OCI-LY7 (cell line): ENCODE measurements around the gene MMP11. TPM values are rescaled to one million over a fixed set of nuclear protein-coding genes. Genes with fewer than 3 reads are reported as not detected.

Experiments
- BruUV-seq: library from RNA; stranded (reverse); fragments of 400-500 nt; replicated peaks from 2 replicates; lab custom pipeline; 2021; lab: Mats Ljungman, UMichigan
- CTCF ChIA-PET: fragments of 300-600 bp; sonication (Branson Sonifier 250); formaldehyde crosslinking; loops from one replicate; lab custom pipeline; 2022; ENCODE audit warnings: antibody characterized with exemption; ENCODE audit not compliant: unreplicated experiment; lab: Charles Lee
- POLR2A ChIA-PET: fragments of 300-600 bp; sonication (Branson Sonifier 250); formaldehyde crosslinking; loops from one replicate; lab custom pipeline; 2022; ENCODE audit warnings: antibody characterized with exemption; lab: Charles Lee
- DNase-seq: peaks from one replicate; pipeline ENCODE4 v3.0.0-alpha.2; 2015; ENCODE audit warnings: low spot score
- H2AFZ ChIP-seq: fragments of 200-600 bp; sonication (generic), shearing (Covaris generic); 2 replicates; pipeline ENCODE4 v1.6.1; 2014; ENCODE audit warnings: mild to moderate bottlenecking, antibody characterized with exemption, low read length, moderate library complexity
- H3K27ac ChIP-seq: fragments of 200-600 bp; sonication (generic); 2 replicates; pipeline ENCODE4 v1.5.1; 2014; ENCODE audit warnings: mixed run types, low read depth, mild to moderate bottlenecking, moderate library complexity, low read length, inconsistent platforms; ENCODE audit not compliant: poor library complexity, severe bottlenecking
- H3K36me3 ChIP-seq: fragments of 200-600 bp; sonication (generic); 2 replicates; pipeline ENCODE4 v1.6.1; 2014; ENCODE audit warnings: mild to moderate bottlenecking, antibody characterized with exemption, low read length, moderate library complexity, mixed read lengths; ENCODE audit not compliant: insufficient read depth
- H3K4me1 ChIP-seq: fragments of 200-600 bp; sonication (generic); 2 replicates; pipeline ENCODE4 v1.5.1; 2014; ENCODE audit warnings: mild to moderate bottlenecking, low read length; ENCODE audit not compliant: insufficient read depth, poor library complexity, severe bottlenecking
- H3K4me2 ChIP-seq: fragments of 200-600 bp; sonication (generic); 2 replicates; pipeline ENCODE4 v1.6.1; 2014; ENCODE audit warnings: mild to moderate bottlenecking, low read length
- H3K4me3 ChIP-seq: fragments of 200-600 bp; sonication (generic); 2 replicates; pipeline ENCODE4 v1.5.1; 2014; ENCODE audit warnings: mild to moderate bottlenecking, low read depth, low read length; ENCODE audit not compliant: poor library complexity, severe bottlenecking
- H3K79me2 ChIP-seq: fragments of 200-600 bp; sonication (generic); 2 replicates; pipeline ENCODE4 v1.6.1; 2016; ENCODE audit warnings: low read depth, mild to moderate bottlenecking, low read length, moderate library complexity, mixed read lengths; ENCODE audit not compliant: insufficient read depth
- H3K9me2 ChIP-seq: fragments of 200-600 bp; sonication (generic); 2 replicates; pipeline ENCODE4 v1.6.1; 2016; ENCODE audit warnings: mild to moderate bottlenecking, low read length, mixed read lengths; ENCODE audit not compliant: insufficient read depth
- H3K9me3 ChIP-seq: fragments of 200-600 bp; sonication (generic); 2 replicates; pipeline ENCODE4 v1.6.1; 2014; ENCODE audit warnings: mild to moderate bottlenecking, mixed run types, low read length, mixed read lengths
- H4K20me1 ChIP-seq: fragments of 200-600 bp; sonication (generic); 2 replicates; pipeline ENCODE4 v1.6.1; 2014; ENCODE audit warnings: mild to moderate bottlenecking, antibody characterized with exemption, low read length, moderate library complexity, mixed read lengths; ENCODE audit not compliant: insufficient read depth
- EZH2phosphoT487 ChIP-seq: fragments of 200-600 bp; sonication (generic); IDR thresholded peaks from 2 replicates; pipeline ENCODE4 v1.6.1; 2018; ENCODE audit warnings: low read depth, borderline replicate concordance, mild to moderate bottlenecking, mixed run types, antibody characterized with exemption, low read length, moderate library complexity, mixed read lengths
- intact Hi-C: fragments of 100-400 bp; cut with micrococcal nuclease; formaldehyde crosslinking; loops from one replicate; pipeline ENCODE4 v1.10.0; 2022; ENCODE audit not compliant: unreplicated experiment
- total RNA-seq, 2 experiments: library from RNA; depleted of rRNA in 1 of 2; stranded (reverse); fragments of >200 nt in 1 of 2; shearing (Covaris generic) in 1 of 2; gene quantifications; 2 replicates each; pipeline ENCODE4 v1.2.3, GENCODE V29; 2014 to 2022
- TF ChIP-seq, protein P1 (sequence below): fragments of 200-600 bp; sonication (generic); conservative IDR thresholded peaks from 2 replicates; pipeline ENCODE4 v1.5.1; 2014; ENCODE audit warnings: mild to moderate bottlenecking, antibody characterized with exemption, low read length, moderate library complexity, mixed read lengths

The MMP11 gene
- total RNA-seq, 2 experiments from 2014 or later = 9.2 to 12.9 TPM

GRCh38 chr22:23826510-23827350, 54.1 kb downstream of the MMP11 start:
- peaks cover 20% of the 10 kb centered on the region for H3K4me1 ChIP-seq
- CTCF ChIA-PET = no interaction called here
- H3K4me2 ChIP-seq = peak overlapping the region; percentile 46
- H3K9me2 ChIP-seq = no peaks in the 10 kb centered on the region
- no peak for TF ChIP-seq EZH2phosphoT487
- TF ChIP-seq, protein P1, sequence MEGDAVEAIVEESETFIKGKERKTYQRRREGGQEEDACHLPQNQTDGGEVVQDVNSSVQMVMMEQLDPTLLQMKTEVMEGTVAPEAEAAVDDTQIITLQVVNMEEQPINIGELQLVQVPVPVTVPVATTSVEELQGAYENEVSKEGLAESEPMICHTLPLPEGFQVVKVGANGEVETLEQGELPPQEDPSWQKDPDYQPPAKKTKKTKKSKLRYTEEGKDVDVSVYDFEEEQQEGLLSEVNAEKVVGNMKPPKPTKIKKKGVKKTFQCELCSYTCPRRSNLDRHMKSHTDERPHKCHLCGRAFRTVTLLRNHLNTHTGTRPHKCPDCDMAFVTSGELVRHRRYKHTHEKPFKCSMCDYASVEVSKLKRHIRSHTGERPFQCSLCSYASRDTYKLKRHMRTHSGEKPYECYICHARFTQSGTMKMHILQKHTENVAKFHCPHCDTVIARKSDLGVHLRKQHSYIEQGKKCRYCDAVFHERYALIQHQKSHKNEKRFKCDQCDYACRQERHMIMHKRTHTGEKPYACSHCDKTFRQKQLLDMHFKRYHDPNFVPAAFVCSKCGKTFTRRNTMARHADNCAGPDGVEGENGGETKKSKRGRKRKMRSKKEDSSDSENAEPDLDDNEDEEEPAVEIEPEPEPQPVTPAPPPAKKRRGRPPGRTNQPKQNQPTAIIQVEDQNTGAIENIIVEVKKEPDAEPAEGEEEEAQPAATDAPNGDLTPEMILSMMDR = no peak
- BruUV-seq = no TSS peak
- H3K79me2 ChIP-seq = no peaks in the 10 kb centered on the region; the same call in 1 of the 2 replicates
- H3K9me3 ChIP-seq = no peaks in the 10 kb centered on the region
- no peak for DNase-seq
- H4K20me1 ChIP-seq = no peaks in the 10 kb centered on the region
- POLR2A ChIA-PET = interaction anchor here (0.7 to 1.3 kb wide), 3 partner anchors 22 to 102 kb away, joined by 3 to 4 read pairs (median 3); partner anchors contain the start of gene SLC2A11
- H2AFZ ChIP-seq = no peak overlapping the region
- H3K4me3 ChIP-seq = no peak overlapping the region
- H3K27ac ChIP-seq = peak overlapping the region; percentile 63
- intact Hi-C loops = no loop called here
- H3K36me3 ChIP-seq = peaks cover 98% of the 10 kb centered on the region

- ChIA-PET CTCF (no interaction called here), POLR2A (interaction anchor here (0.6 to 1.3 kb wide), 2 partner anchors 30 to 90 kb away, joined by 3 to 6 read pairs; partner anchors contain the start of gene SLC2A11)
- peaks cover 98% of the 10 kb centered on the region for H3K36me3 ChIP-seq
- no peaks in the 10 kb centered on the region; the same call in 1 of the 2 replicates for H3K79me2 ChIP-seq
- no peaks in the 10 kb centered on the region for H3K9me3 ChIP-seq
- peaks cover 20% of the 10 kb centered on the region for H3K4me1 ChIP-seq
- BruUV-seq = no TSS peak
- H3K4me2 ChIP-seq = no peak overlapping the region
- TF ChIP-seq, protein P1 = no peak
- no peak for TF ChIP-seq EZH2phosphoT487
- intact Hi-C loops = no loop called here
- no peak overlapping the region for H3K4me3 ChIP-seq
- H3K27ac ChIP-seq = peak overlapping the region; percentile 63
- H2AFZ ChIP-seq = no peak overlapping the region
- DNase-seq = no peak
- H3K9me2 ChIP-seq = no peaks in the 10 kb centered on the region
- no peaks in the 10 kb centered on the region for H4K20me1 ChIP-seq
These were observed 54.8 kb downstream of the MMP11 start for GRCh38 chr22:23827351-23827995.
